IMR-90 (cell line): ENCODE data around the gene KRTCAP2. TPM values are rescaled to one million over a fixed set of nuclear protein-coding genes. Genes with fewer than 3 reads are reported as not detected.

Source experiments
- ATAC-seq: fragments of 200-7000 bp; cut with Tn5 transposase; 2 replicates; pipeline ENCODE4 v1.9.1; 2020; ENCODE audit warnings: low read depth, mild to moderate bottlenecking, moderate library complexity
- BruUV-seq: library from RNA; stranded (reverse); fragments of 400-500 nt; replicated peaks from 2 replicates; lab custom pipeline; 2021; lab: Mats Ljungman, UMichigan
- CTCF ChIA-PET: fragments of 300-600 bp; formaldehyde crosslinking; extraction: SDS; loops from one replicate; lab custom pipeline; 2021; ENCODE audit warnings: antibody characterized with exemption; lab: Yijun Ruan, JAX
- POLR2A ChIA-PET: fragments of 300-600 bp; sonication (Branson Sonifier 250); formaldehyde crosslinking; loops from one replicate; lab custom pipeline; 2022; ENCODE audit warnings: antibody characterized with exemption; ENCODE audit not compliant: unreplicated experiment; lab: Charles Lee
- DNase-seq: peaks from one replicate; pipeline ENCODE4 v3.0.0; 2013
- H2AFZ ChIP-seq: replicated peaks from 2 replicates; pipeline ENCODE3; 2013; ENCODE audit warnings: low read length, mild to moderate bottlenecking; ENCODE audit not compliant: poor library complexity
- H2AK5ac ChIP-seq: 2 replicates; pipeline ENCODE4 v1.6.1; 2013; ENCODE audit warnings: low read depth, low read length, inconsistent platforms
- H2AK9ac ChIP-seq: replicated peaks from 2 replicates; pipeline ENCODE3; 2013; ENCODE audit warnings: mild to moderate bottlenecking, low read depth, low read length, moderate library complexity; ENCODE audit not compliant: poor library complexity
- H2BK120ac ChIP-seq: 2 replicates; pipeline ENCODE4 v1.6.1; 2013; ENCODE audit warnings: low read depth, low read length, inconsistent platforms
- H2BK15ac ChIP-seq: 3 replicates; pipeline ENCODE4 v1.6.1; 2013; ENCODE audit warnings: low read depth, low read length, inconsistent platforms
- H2BK20ac ChIP-seq: 2 replicates; pipeline ENCODE4 v1.6.1; 2013; ENCODE audit warnings: low read depth, mild to moderate bottlenecking, inconsistent platforms, low read length, moderate library complexity
- H2BK5ac ChIP-seq: 2 replicates; pipeline ENCODE4 v1.6.1; 2013; ENCODE audit warnings: mild to moderate bottlenecking, low read depth, low read length, inconsistent platforms; ENCODE audit not compliant: poor library complexity, severe bottlenecking
- H3K14ac ChIP-seq: replicated peaks from 2 replicates; pipeline ENCODE4 v1.6.1; 2013; ENCODE audit warnings: low read depth, low read length, inconsistent platforms
- H3K18ac ChIP-seq: 2 replicates; pipeline ENCODE4 v1.6.1; 2013; ENCODE audit warnings: low read depth, low read length, control low read depth
- H3K23ac ChIP-seq: 2 replicates; pipeline ENCODE4 v1.6.1; 2013; ENCODE audit warnings: low read depth, low read length, inconsistent platforms
- H3K27ac ChIP-seq: 2 replicates; pipeline ENCODE4 v1.5.1; 2013; ENCODE audit warnings: mild to moderate bottlenecking, control low read depth, low read length; ENCODE audit not compliant: insufficient read depth
- H3K27me3 ChIP-seq: 2 replicates; pipeline ENCODE4 v1.6.1; 2013; ENCODE audit warnings: low read length; ENCODE audit not compliant: control insufficient read depth, insufficient read depth
- H3K36me3 ChIP-seq: 2 replicates; pipeline ENCODE4 v1.6.1; 2013; ENCODE audit warnings: low read length, mixed read lengths; ENCODE audit not compliant: control insufficient read depth, insufficient read depth
- H3K4ac ChIP-seq: 2 replicates; pipeline ENCODE4 v1.6.1; 2013; ENCODE audit warnings: low read depth, low read length, inconsistent platforms
- H3K4me1 ChIP-seq: 2 replicates; pipeline ENCODE4 v1.6.1; 2013; ENCODE audit warnings: low read length, mixed read lengths; ENCODE audit not compliant: control insufficient read depth, insufficient read depth
- H3K4me2 ChIP-seq: 2 replicates; pipeline ENCODE4 v1.6.1; 2013; ENCODE audit warnings: low read depth, mild to moderate bottlenecking, control low read depth, low read length, moderate library complexity
- H3K4me3 ChIP-seq: 2 replicates; pipeline ENCODE4 v1.5.1; 2013; ENCODE audit warnings: low read depth, mild to moderate bottlenecking, control low read depth, low read length, moderate library complexity; ENCODE audit not compliant: insufficient read depth
- H3K56ac ChIP-seq: 2 replicates; pipeline ENCODE4 v1.6.1; 2013; ENCODE audit warnings: low read length, inconsistent platforms; ENCODE audit not compliant: insufficient read depth; ENCODE audit errors: extremely low read depth
- H3K79me1 ChIP-seq, 2 experiments: 2 replicates each; pipeline ENCODE4 v1.6.1; 2013; ENCODE audit warnings: low read length in 2 of 2, inconsistent platforms in 1 of 2, low read depth in 1 of 2
- H3K9ac ChIP-seq: 2 replicates; pipeline ENCODE4 v1.6.1; 2013; ENCODE audit warnings: low read depth, low read length, control low read depth
- H3K9me1 ChIP-seq: 2 replicates; pipeline ENCODE4 v1.6.1; 2013; ENCODE audit warnings: low read length, inconsistent platforms; ENCODE audit not compliant: insufficient read depth
- H3K9me3 ChIP-seq: 2 replicates; pipeline ENCODE4 v1.6.1; 2013; ENCODE audit warnings: low read length; ENCODE audit not compliant: control insufficient read depth, insufficient read depth
- H4K20me1 ChIP-seq: 2 replicates; pipeline ENCODE4 v1.6.1; 2013; ENCODE audit warnings: low read length, inconsistent platforms; ENCODE audit not compliant: insufficient read depth
- H4K5ac ChIP-seq: 2 replicates; pipeline ENCODE4 v1.6.1; 2013; ENCODE audit warnings: mild to moderate bottlenecking, low read depth, low read length, control low read depth
- H4K8ac ChIP-seq, 2 experiments: 2 replicates each; pipeline ENCODE4 v1.6.1; 2013; ENCODE audit warnings: low read depth in 2 of 2, low read length in 2 of 2, control low read depth in 1 of 2, inconsistent platforms in 1 of 2
- H4K91ac ChIP-seq: 2 replicates; pipeline ENCODE4 v1.6.1; 2013; ENCODE audit warnings: low read depth, low read length, inconsistent platforms; ENCODE audit not compliant: insufficient read depth
- CEBPB ChIP-seq: IDR thresholded peaks from 2 replicates; pipeline ENCODE4 v1.6.1; 2012; ENCODE audit warnings: low read depth, low read length, improper control_type of control experiment
- CHD1 ChIP-seq: IDR thresholded peaks from 2 replicates; pipeline ENCODE4 v1.6.1; 2012; ENCODE audit warnings: low read depth, low read length, improper control_type of control experiment
- ELK1 ChIP-seq: fragments of 150-350 bp; IDR thresholded peaks from 2 replicates; pipeline ENCODE4 v1.6.1; 2016; ENCODE audit warnings: low read depth, mild to moderate bottlenecking, low read length, moderate library complexity, borderline replicate concordance
- FOS ChIP-seq: fragments of 150-350 bp; IDR thresholded peaks from 2 replicates; pipeline ENCODE4 v1.6.1; 2016; ENCODE audit warnings: low read depth, low read length
- MAFK ChIP-seq: IDR thresholded peaks from 2 replicates; pipeline ENCODE4 v1.6.1; 2012; ENCODE audit warnings: low read depth, low read length, improper control_type of control experiment
- MAZ ChIP-seq: IDR thresholded peaks from 2 replicates; pipeline ENCODE4 v1.6.1; 2012; ENCODE audit warnings: low read depth, mild to moderate bottlenecking, low read length, improper control_type of control experiment, moderate library complexity, borderline replicate concordance
- NFE2L2 ChIP-seq: fragments of 150-350 bp; IDR thresholded peaks from 2 replicates; pipeline ENCODE4 v1.6.1; 2016; ENCODE audit warnings: low read depth, mild to moderate bottlenecking, low read length
- POLR2A ChIP-seq: IDR thresholded peaks from 2 replicates; pipeline ENCODE4 v1.6.1; 2012; ENCODE audit warnings: mild to moderate bottlenecking, low read depth, low read length
- SMC3 ChIP-seq: fragments of 150-350 bp; IDR thresholded peaks from 2 replicates; pipeline ENCODE4 v1.6.1; 2016; ENCODE audit warnings: low read depth, mild to moderate bottlenecking, antibody characterized with exemption, low read length, moderate library complexity
- WGBS, 2 experiments: methylation state at CpG; one replicate each; pipeline versions ENCODE4 v1.1.5 to v1.1.7; 2013; ENCODE audit warnings: missing lambda C conversion rate in 2 of 2; ENCODE audit not compliant: insufficient read length in 1 of 2; ENCODE audit errors: extremely low coverage in 2 of 2; 5-methylcytosine and 5-hydroxymethylcytosine counted together
- dilution Hi-C: fragments of 300-500 bp; cut with HindIII; formaldehyde crosslinking; loops from one replicate; pipeline ENCODE4 v1.14.3; 2018; ENCODE audit warnings: low sequenced_read_pairs; ENCODE audit not compliant: unreplicated experiment
- in situ Hi-C: fragments of 300-500 bp; cut with MboI; formaldehyde crosslinking; loops from 3 replicates; pipeline ENCODE4 v1.14.3; 2019; ENCODE audit warnings: low sequenced_read_pairs, inconsistent platforms, mixed read lengths
- intact Hi-C: fragments of 100-400 bp; cut with micrococcal nuclease; formaldehyde crosslinking; loops from 2 replicates; pipeline ENCODE4 v1.10.0; 2022
- polyA plus RNA-seq, 3 experiments: library from polyadenylated mRNA; depleted of rRNA; stranded (reverse); fragments of >200 nt; gene quantifications; 2 replicates each; pipeline ENCODE4 v1.2.3, GENCODE V29; 2012; ENCODE audit warnings: low replicate concordance in 1 of 3
- total RNA-seq: library from RNA; depleted of rRNA; stranded (reverse); fragments of >200 nt; gene quantifications from 2 replicates; pipeline ENCODE4 v1.2.3, GENCODE V29; 2012
- TF ChIP-seq, protein P1 (sequence below): conservative IDR thresholded peaks from 2 replicates; pipeline ENCODE4 v1.5.1; 2012; ENCODE audit warnings: mild to moderate bottlenecking, low read depth, low read length, improper control_type of control experiment

KRTCAP2 gene
- total and polyA plus RNA-seq, 2 of the 4 experiments (the other 2 are of a cell fraction): 76.7 to 232 TPM

DNA sequence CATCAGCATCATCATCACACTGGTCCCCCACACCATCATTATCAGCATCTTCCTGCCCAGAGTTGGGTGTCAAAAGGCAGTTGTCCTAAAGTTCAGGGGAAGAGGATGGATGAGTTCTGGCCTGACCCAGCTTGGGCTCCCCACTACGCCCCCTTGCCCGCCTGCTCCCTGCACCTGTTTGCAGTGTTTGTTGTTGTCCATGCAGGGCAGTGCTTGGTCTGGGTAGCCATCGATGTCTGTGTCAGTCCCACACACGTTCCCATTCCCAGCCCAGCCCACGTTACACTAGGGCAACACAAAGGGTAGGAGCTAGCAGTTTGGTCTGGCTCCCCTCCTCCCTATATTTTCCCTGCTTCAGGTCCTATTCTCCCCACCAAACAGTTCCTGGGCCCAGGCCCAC lies 27.8 kb upstream of the KRTCAP2 start:
- H2BK15ac ChIP-seq: no peak overlapping the region
- H3K56ac ChIP-seq: no peak overlapping the region
- no peak overlapping the region for H3K4ac ChIP-seq
- no peak overlapping the region for H4K8ac ChIP-seq
- H3K4me2 ChIP-seq: no peak overlapping the region
- no peak overlapping the region for H4K5ac ChIP-seq
- no peaks in the 10 kb centered on the region; the same call in 1 of the 2 replicates for H3K4me1 ChIP-seq
- no peak for DNase-seq
- peaks cover 12% of the 10 kb centered on the region; the same call in 1 of the 2 replicates for H3K9me1 ChIP-seq
- no peak overlapping the region for H2BK20ac ChIP-seq
- H2BK5ac ChIP-seq: no peak overlapping the region
- H2BK120ac ChIP-seq: no peak overlapping the region
- TF ChIP-seq, protein P1, sequence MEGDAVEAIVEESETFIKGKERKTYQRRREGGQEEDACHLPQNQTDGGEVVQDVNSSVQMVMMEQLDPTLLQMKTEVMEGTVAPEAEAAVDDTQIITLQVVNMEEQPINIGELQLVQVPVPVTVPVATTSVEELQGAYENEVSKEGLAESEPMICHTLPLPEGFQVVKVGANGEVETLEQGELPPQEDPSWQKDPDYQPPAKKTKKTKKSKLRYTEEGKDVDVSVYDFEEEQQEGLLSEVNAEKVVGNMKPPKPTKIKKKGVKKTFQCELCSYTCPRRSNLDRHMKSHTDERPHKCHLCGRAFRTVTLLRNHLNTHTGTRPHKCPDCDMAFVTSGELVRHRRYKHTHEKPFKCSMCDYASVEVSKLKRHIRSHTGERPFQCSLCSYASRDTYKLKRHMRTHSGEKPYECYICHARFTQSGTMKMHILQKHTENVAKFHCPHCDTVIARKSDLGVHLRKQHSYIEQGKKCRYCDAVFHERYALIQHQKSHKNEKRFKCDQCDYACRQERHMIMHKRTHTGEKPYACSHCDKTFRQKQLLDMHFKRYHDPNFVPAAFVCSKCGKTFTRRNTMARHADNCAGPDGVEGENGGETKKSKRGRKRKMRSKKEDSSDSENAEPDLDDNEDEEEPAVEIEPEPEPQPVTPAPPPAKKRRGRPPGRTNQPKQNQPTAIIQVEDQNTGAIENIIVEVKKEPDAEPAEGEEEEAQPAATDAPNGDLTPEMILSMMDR: no peak
- TF ChIP-seq POLR2A: no peak
- TF ChIP-seq MAFK: no peak
- no peak for TF ChIP-seq CEBPB
- TF ChIP-seq FOS: no peak
- TF ChIP-seq SMC3: no peak
- no peak for TF ChIP-seq ELK1
- no peak for TF ChIP-seq NFE2L2
- TF ChIP-seq CHD1: no peak
- TF ChIP-seq MAZ: no peak
- 92% methylated on average over 3 of the region's 5 CpGs; no CpG with 5 or more reads in 1 of the 2 experiments for WGBS, 2 experiments
- peaks cover 28% of the 10 kb centered on the region for H3K36me3 ChIP-seq
- no peak overlapping the region for H4K91ac ChIP-seq
- CTCF ChIA-PET: no interaction called here
- no peak overlapping the region for H3K4me3 ChIP-seq
- BruUV-seq: no TSS peak
- H3K27ac ChIP-seq: no peak overlapping the region
- no peak overlapping the region for H3K9ac ChIP-seq
- intact Hi-C loops: loop anchor here (10.0 kb wide), 2 partner anchors 124 to 394 kb away; partner anchors contain the start of gene RUSC1
- no peak overlapping the region for H3K23ac ChIP-seq
- H2AK9ac ChIP-seq: no peak overlapping the region
- ATAC-seq: no peak
- H3K18ac ChIP-seq: no peak overlapping the region
- POLR2A ChIA-PET: no interaction called here
- H3K27me3 ChIP-seq: no peaks in the 10 kb centered on the region
- H3K79me1 ChIP-seq: peaks cover 5 to 22% of the 10 kb centered on the region in 2 experiments; a peak in 3 of 4 replicates
- in situ Hi-C loops: no loop called here
- no peak overlapping the region for H2AFZ ChIP-seq
- H4K20me1 ChIP-seq: no peaks in the 10 kb centered on the region
- no peak overlapping the region for H2AK5ac ChIP-seq
- dilution Hi-C loops: no loop called here
- H3K9me3 ChIP-seq: no peaks in the 10 kb centered on the region
- no peak overlapping the region for H3K14ac ChIP-seq
